ENCODE results near the gene CTSD. TPM values are rescaled to one million over a fixed set of nuclear protein-coding genes. Genes with fewer than 3 reads are reported as not detected.

The CTSD gene
- total and polyA plus RNA-seq, 2 of the 4 experiments (the other 2 are of a cell fraction) = 39.8 to 166 TPM

DNA sequence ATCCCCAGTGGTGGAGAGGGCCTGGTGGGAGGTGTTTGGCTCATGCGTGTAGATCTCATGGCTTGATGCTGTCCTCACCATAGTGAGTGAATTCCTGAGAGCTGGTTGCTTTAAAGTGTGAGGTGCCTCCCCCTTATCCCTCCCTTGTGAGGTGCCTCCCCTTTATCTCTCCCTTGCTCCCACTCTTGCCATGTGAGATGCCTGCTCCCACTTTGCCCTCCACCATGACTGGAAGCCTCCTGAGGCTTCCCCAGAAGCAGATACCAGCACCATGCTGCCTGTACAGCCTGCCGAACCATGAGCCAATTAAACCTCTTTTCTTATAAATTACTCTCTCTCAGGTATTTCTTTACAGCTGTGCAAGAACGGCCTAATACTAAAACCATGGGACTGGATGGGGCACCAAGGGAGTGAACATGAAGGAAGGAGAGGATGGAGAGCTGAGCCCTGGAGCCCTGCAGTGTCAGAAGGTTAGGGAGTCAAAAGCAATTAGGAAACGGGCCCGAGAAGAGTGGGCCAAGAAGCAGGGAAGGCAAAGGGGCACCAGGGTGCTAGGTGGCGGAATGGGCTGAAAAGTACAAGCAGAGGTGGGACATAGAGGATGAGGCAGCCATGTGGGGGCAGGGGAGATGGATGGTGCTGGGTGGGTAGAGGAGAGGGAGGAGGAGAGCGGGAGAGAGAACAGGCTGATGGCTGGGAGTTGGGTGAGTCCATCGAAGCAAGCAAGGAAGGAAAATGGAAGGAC is 22.8 kb downstream of the CTSD start:
- no peak overlapping the region for H2AK5ac ChIP-seq (ENCODE audit: low read depth, low read length)
- H3K4me3 ChIP-seq (ENCODE audit: insufficient read depth, low read depth, low read length) = no peak overlapping the region
- H2BK120ac ChIP-seq (ENCODE audit: low read depth, low read length) = no peak overlapping the region
- intact Hi-C loops (cut with micrococcal nuclease) = no loop called here
- ChIA-PET POLR2A (ENCODE audit: unreplicated experiment) (no interaction called here), CTCF (no interaction called here)
- no peak overlapping the region for H3K23ac ChIP-seq (ENCODE audit: low read depth, low read length)
- TF ChIP-seq MAFK (IDR thresholded peaks at IDR 0.05; ENCODE audit: low read depth, low read length) (no peak), RFX5 (IDR thresholded peaks at IDR 0.05; ENCODE audit: low read depth, low read length) (no peak), CTCF (conservative IDR thresholded peaks at IDR 0.05; ENCODE audit: low read depth, low read length) (no peak), RAD21 (IDR thresholded peaks at IDR 0.05; ENCODE audit: low read length) (no peak), BHLHE40 (IDR thresholded peaks at IDR 0.05; ENCODE audit: low read depth, low read length) (no peak), FOS (IDR thresholded peaks at IDR 0.05; ENCODE audit: low read depth, low read length) (no peak), CHD1 (IDR thresholded peaks at IDR 0.05; ENCODE audit: low read depth, low read length) (no peak), ELK1 (IDR thresholded peaks at IDR 0.05; ENCODE audit: borderline replicate concordance, low read depth, low read length) (no peak), SMC3 (IDR thresholded peaks at IDR 0.05; ENCODE audit: low read depth, low read length) (no peak), POLR2A (IDR thresholded peaks at IDR 0.05; ENCODE audit: low read depth, low read length) (no peak), NFE2L2 (IDR thresholded peaks at IDR 0.05; ENCODE audit: low read depth, low read length) (no peak), RCOR1 (IDR thresholded peaks at IDR 0.05; ENCODE audit: insufficient replicate concordance, low read length) (no peak), CEBPB (IDR thresholded peaks at IDR 0.05; ENCODE audit: low read depth, low read length) (no peak), MXI1 (IDR thresholded peaks at IDR 0.05; ENCODE audit: borderline replicate concordance, low read depth, low read length) (no peak)
- H3K9me1 ChIP-seq (ENCODE audit: insufficient read depth, low read length) = 0 out of 2 replicates have a peak, but pooled peaks cover 4% of the 10 kb centered on the region
- DNase-seq (no peak), ATAC-seq (ENCODE audit: low read depth) (no peak)
- no peak overlapping the region for H3K14ac ChIP-seq (replicated peaks; ENCODE audit: low read depth, low read length)
- dilution Hi-C loops (cut with HindIII; ENCODE audit: low sequenced_read_pairs, unreplicated experiment) = no loop called here
- no peak overlapping the region for H2BK15ac ChIP-seq (ENCODE audit: low read depth, low read length)
- no peak overlapping the region for H3K4ac ChIP-seq (ENCODE audit: low read depth, low read length)
- no peak overlapping the region for H3K4me2 ChIP-seq (ENCODE audit: low read depth, low read length)
- peaks cover 28% of the 10 kb centered on the region for H3K27me3 ChIP-seq (ENCODE audit: control insufficient read depth, insufficient read depth, low read length)
- H3K27ac ChIP-seq (ENCODE audit: insufficient read depth, low read length) = no peak overlapping the region
- no peak overlapping the region for H2AK9ac ChIP-seq (replicated peaks; ENCODE audit: low read depth, low read length, poor library complexity)
- peaks cover 17% of the 10 kb centered on the region for H3K9me3 ChIP-seq (ENCODE audit: control insufficient read depth, insufficient read depth, low read length)
- no peak overlapping the region for H3K9ac ChIP-seq (ENCODE audit: low read depth, low read length)
- no peak overlapping the region for H4K91ac ChIP-seq (ENCODE audit: insufficient read depth, low read depth, low read length)
- no peaks in the 10 kb centered on the region for H3K36me3 ChIP-seq (ENCODE audit: control insufficient read depth, insufficient read depth, low read length)
- H4K20me1 ChIP-seq (ENCODE audit: insufficient read depth, low read length) = no peaks in the 10 kb centered on the region
- no peaks in the 10 kb centered on the region for H3K79me1 ChIP-seq (ENCODE audit: low read depth in 1 of 2, low read length in 2 of 2)
- no peak overlapping the region for H2BK5ac ChIP-seq (ENCODE audit: low read depth, low read length, poor library complexity, severe bottlenecking)
- in situ Hi-C loops (cut with MboI; ENCODE audit: low sequenced_read_pairs) = no loop called here
- 70% methylated on average over 5 of the region's 8 CpGs; no CpG with 5 or more reads in 1 of the 2 experiments for WGBS, 2 experiments (ENCODE audit: extremely low coverage in 2 of 2, insufficient read length in 1 of 2)
- no peak overlapping the region for H3K56ac ChIP-seq (ENCODE audit: extremely low read depth, insufficient read depth, low read length)
- no peak overlapping the region for H4K5ac ChIP-seq (ENCODE audit: low read depth, low read length)
- no peak overlapping the region for H2BK20ac ChIP-seq (ENCODE audit: low read depth, low read length)
- no peak overlapping the region for H3K18ac ChIP-seq (ENCODE audit: low read depth, low read length)
- H3K4me1 ChIP-seq (ENCODE audit: control insufficient read depth, insufficient read depth, low read length) = no peaks in the 10 kb centered on the region
- BruUV-seq (replicated peaks) = no TSS peak
- H2AFZ ChIP-seq (replicated peaks; ENCODE audit: low read length, poor library complexity) = no peak overlapping the region
- H4K8ac ChIP-seq (ENCODE audit: low read depth in 2 of 2, low read length in 2 of 2) = no peak overlapping the region

All from IMR-90 (cell line).